ENCODE measurements around the gene BPIFB1. TPM values are rescaled to one million over a fixed set of nuclear protein-coding genes. Genes with fewer than 3 reads are reported as not detected.

Gene BPIFB1
- total RNA-seq, 1 donor from 2014 or later, result not detected

- no peak for DNase-seq (ENCODE audit: low read depth)
- H3K4me3 ChIP-seq (ENCODE audit: low read depth, low read length), result no peak overlapping the region
These were observed 1.4 kb upstream of the BPIFB1 start for GRCh38 chr20:33281550-33282146.

GRCh38 chr20:33282196-33282934 lies 649 bp upstream of the BPIFB1 start:
- no peak for TF ChIP-seq CTCF (conservative IDR thresholded peaks at IDR 0.05; ENCODE audit: low read depth, low read length)
- DNase-seq (ENCODE audit: low read depth), result no peak
- H3K4me3 ChIP-seq (ENCODE audit: low read depth, low read length), result no peak overlapping the region

More at GRCh38 chr20:33281550-33282146, 1.4 kb upstream of the BPIFB1 start:
- TF ChIP-seq CTCF (conservative IDR thresholded peaks at IDR 0.05; ENCODE audit: low read depth, low read length), result no peak

GRCh38 chr20:33284284-33284683 lies 1.3 kb downstream of the BPIFB1 start:
- no peak for DNase-seq (ENCODE audit: low read depth)
- H3K4me3 ChIP-seq (ENCODE audit: low read depth, low read length), result no peak overlapping the region
- TF ChIP-seq CTCF (conservative IDR thresholded peaks at IDR 0.05; ENCODE audit: low read depth, low read length), result no peak

GRCh38 chr20:33284937-33285336 lies 1.9 kb downstream of the BPIFB1 start:
- TF ChIP-seq CTCF (conservative IDR thresholded peaks at IDR 0.05; ENCODE audit: low read depth, low read length), result no peak
- no peak overlapping the region for H3K4me3 ChIP-seq (ENCODE audit: low read depth, low read length)
- DNase-seq (ENCODE audit: low read depth), result no peak

GRCh38 chr20:33285861-33286495 lies 3.0 kb downstream of the BPIFB1 start:
- no peak overlapping the region for H3K4me3 ChIP-seq (ENCODE audit: low read depth, low read length)
- no peak for DNase-seq (ENCODE audit: low read depth)
- no peak for TF ChIP-seq CTCF (conservative IDR thresholded peaks at IDR 0.05; ENCODE audit: low read depth, low read length)

GRCh38 chr20:33287884-33288283 lies 4.9 kb downstream of the BPIFB1 start:
- TF ChIP-seq CTCF (conservative IDR thresholded peaks at IDR 0.05; ENCODE audit: low read depth, low read length), result no peak
- no peak for DNase-seq (ENCODE audit: low read depth)
- no peak overlapping the region for H3K4me3 ChIP-seq (ENCODE audit: low read depth, low read length)

All from epithelial cell of proximal tubule (primary cell).